Right lobe of liver (tissue), 6 donors: ENCODE measurements around the gene TECTA. TPM values are rescaled to one million over a fixed set of nuclear protein-coding genes. Genes with fewer than 3 reads are reported as not detected.

Source experiments
- ATAC-seq, 4 donors: fragments of 200-7000 bp; cut with Tn5 transposase; one replicate each; pipeline ENCODE4 v1.9.1; 2020; ENCODE audit warnings: mild to moderate bottlenecking in 4 of 4, moderate library complexity in 4 of 4
- DNase-seq, 3 donors: peaks; one replicate each; pipeline ENCODE4 v3.0.0-alpha.2; 2020
- H3K27ac ChIP-seq, 3 donors: fragments of 200-600 bp; one replicate each; pipeline ENCODE4 v1.8.0; 2022
- H3K27me3 ChIP-seq, 2 donors: fragments of 200-600 bp; one replicate each; pipeline ENCODE4 v1.8.0; 2022
- H3K36me3 ChIP-seq, 4 donors: fragments of 200-600 bp; sonication (generic) in 1 of 4; one replicate each; pipeline versions ENCODE4 v1.5.1 to v1.8.0; 2017 to 2022; ENCODE audit warnings: control low read depth in 1 of 4
- H3K4me1 ChIP-seq, 4 donors: fragments of 200-600 bp; sonication (generic) in 1 of 4; one replicate each; pipeline versions ENCODE4 v1.5.1 to v1.8.0; 2017 to 2022; ENCODE audit warnings: control low read depth in 1 of 4
- H3K4me3 ChIP-seq, 3 donors: fragments of 200-600 bp; one replicate each; pipeline ENCODE4 v1.8.0; 2022
- H3K9me3 ChIP-seq, 4 donors: fragments of 200-600 bp; sonication (generic) in 1 of 4; one replicate each; pipeline versions ENCODE4 v1.5.1 to v1.8.0; 2017 to 2022; ENCODE audit warnings: control low read depth in 1 of 4
- POLR2A ChIP-seq: fragments of 450-650 bp; IDR thresholded peaks from one replicate; pipeline ENCODE4 v1.6.1; 2017; ENCODE audit warnings: antibody characterized with exemption, mild to moderate bottlenecking
- WGBS: methylation state at CpG from one replicate; pipeline ENCODE4 v1.1.6; 2018; ENCODE audit warnings: low coverage, low lambda C conversion rate; ENCODE audit not compliant: insufficient coverage; ENCODE audit errors: missing lambda C conversion rate; 5-methylcytosine and 5-hydroxymethylcytosine counted together
- intact Hi-C, 2 donors: fragments of 100-400 bp; cut with DNase I; formaldehyde crosslinking; loops; one replicate each; pipeline versions ENCODE4 v1.11.2 to v1.14.1; 2022
- total RNA-seq, 6 experiments: library from RNA; depleted of rRNA in 2 of 6; stranded (reverse); fragments of >200 nt in 2 of 6; fragmentation: NEBNext Ultra II Directional in 3 of 6; extraction: Animal tissue kit (Norgen Biotek cat#: 25700) in 3 of 6; gene quantifications; one replicate each; pipeline versions ENCODE4 v1.1.0 to v1.2.4, GENCODE V29; 2016 to 2023
- TF ChIP-seq, protein P1 (sequence below), 4 donors: fragments of 200-600 bp in 3 of 4; fragments of 450-650 bp in 1 of 4; IDR thresholded peaks; one replicate each; pipeline versions ENCODE4 v1.5.1 to v1.8.0; 2016 to 2022; ENCODE audit warnings: antibody characterized with exemption in 4 of 4, mild to moderate bottlenecking in 2 of 4
- donor health status: DM: no; HTN: yes; CAD: no.
- donor health status: DM: no; HTN: no; CAD: no.
- donor health status: DM: no; HTN: no; CAD: no.
- donor health status: DM: no; HTN: yes; CAD: no.
- donor health status: DM: no; HTN: yes; CAD: no.

TECTA gene
- total RNA-seq, 6 experiments from 2014 or later: 0.24 to 1.2 (median 0.52) TPM

DNA sequence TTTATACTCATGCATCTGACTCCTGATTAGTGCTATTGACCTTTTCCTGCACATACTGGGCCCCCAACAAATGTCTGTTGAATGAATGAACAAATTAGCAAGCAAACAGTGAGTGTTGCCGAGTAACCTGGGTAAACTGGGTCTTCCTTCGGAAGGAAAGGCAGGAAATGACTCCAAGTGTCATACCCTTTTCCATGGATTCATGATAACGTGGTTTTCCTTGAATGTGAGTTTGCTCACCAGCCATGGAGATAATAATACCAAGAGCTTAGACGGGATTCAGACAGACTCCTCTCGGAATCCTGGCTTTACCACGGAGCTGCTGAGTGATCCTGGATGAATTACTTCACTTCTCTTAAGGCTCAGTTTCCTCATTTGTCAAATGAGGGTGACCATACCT is 16.7 kb downstream of the TECTA start:
- DNase-seq (no peak), ATAC-seq (peak; percentile 43 to 62 (median 53))
- TF ChIP-seq, protein P1, sequence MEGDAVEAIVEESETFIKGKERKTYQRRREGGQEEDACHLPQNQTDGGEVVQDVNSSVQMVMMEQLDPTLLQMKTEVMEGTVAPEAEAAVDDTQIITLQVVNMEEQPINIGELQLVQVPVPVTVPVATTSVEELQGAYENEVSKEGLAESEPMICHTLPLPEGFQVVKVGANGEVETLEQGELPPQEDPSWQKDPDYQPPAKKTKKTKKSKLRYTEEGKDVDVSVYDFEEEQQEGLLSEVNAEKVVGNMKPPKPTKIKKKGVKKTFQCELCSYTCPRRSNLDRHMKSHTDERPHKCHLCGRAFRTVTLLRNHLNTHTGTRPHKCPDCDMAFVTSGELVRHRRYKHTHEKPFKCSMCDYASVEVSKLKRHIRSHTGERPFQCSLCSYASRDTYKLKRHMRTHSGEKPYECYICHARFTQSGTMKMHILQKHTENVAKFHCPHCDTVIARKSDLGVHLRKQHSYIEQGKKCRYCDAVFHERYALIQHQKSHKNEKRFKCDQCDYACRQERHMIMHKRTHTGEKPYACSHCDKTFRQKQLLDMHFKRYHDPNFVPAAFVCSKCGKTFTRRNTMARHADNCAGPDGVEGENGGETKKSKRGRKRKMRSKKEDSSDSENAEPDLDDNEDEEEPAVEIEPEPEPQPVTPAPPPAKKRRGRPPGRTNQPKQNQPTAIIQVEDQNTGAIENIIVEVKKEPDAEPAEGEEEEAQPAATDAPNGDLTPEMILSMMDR (IDR thresholded peaks at IDR 0.05): no peak
- no peak for TF ChIP-seq POLR2A
- WGBS: 72% methylated on average over 3 of the region's 6 CpGs
- Histone ChIP-seq H3K27ac (no peak overlapping the region), H3K36me3 (no peaks in the 10 kb centered on the region), H3K27me3 (no peaks in the 10 kb centered on the region), H3K4me1 (no peaks in the 10 kb centered on the region), H3K4me3 (no peak overlapping the region), H3K9me3 (no peaks in the 10 kb centered on the region)
- intact Hi-C loops: no loop called here

DNA sequence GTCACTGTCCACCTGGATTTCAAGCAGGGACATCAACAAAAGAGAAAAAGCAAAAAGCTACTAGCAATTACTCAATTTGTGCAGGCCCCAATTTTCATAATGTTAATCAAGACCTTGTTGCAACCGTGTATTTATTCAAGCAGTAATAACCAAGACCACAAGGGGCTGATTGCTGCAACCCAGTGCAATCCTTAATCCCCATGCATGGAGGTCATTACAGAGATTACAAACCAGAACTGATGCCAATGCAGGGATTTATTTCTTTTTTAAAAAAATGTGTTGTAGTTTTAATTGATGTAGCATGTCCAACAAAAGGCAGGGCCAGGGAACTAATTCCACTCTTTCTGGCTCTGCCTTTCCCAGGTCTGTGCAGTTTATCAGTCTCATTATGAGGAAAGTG is 18.4 kb downstream of the TECTA start:
- TF ChIP-seq, protein P1 (IDR thresholded peaks at IDR 0.05): peak in 3 of 4 donors; percentile 23 to 44 (median 37)
- no peak for TF ChIP-seq POLR2A
- Histone ChIP-seq H3K27ac (no peak overlapping the region), H3K4me1 (no peaks in the 10 kb centered on the region), H3K27me3 (no peaks in the 10 kb centered on the region), H3K36me3 (no peaks in the 10 kb centered on the region), H3K4me3 (no peak overlapping the region), H3K9me3 (no peaks in the 10 kb centered on the region)
- 50% methylated on average over 1 of the region's 1 CpG for WGBS
- ATAC-seq (peak in 3 of 4 donors; percentile 62 to 86 (median 67)), DNase-seq (no peak)
- intact Hi-C loops: no loop called here

DNA sequence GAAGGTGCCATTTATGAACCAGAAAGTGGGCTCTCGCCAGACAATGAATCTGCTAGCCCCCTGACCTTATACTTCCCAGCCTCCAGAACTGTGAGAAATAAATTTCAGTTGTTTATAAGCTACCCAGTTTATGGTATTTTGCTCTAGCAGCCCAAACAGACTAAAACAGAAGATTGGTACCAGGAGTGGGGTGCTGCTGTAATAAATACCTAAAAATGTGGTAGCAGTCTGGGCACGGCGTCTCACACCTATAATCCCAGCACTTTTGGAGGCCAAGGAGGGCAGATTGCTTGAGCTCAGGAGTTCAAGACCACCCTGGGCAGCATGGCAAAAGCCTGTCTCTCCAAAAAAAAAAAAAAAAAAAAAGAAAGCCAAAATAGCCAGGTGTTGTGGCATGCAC is 21.3 kb downstream of the TECTA start:
- intact Hi-C loops: no loop called here
- WGBS: 92% methylated on average over 3 of the region's 3 CpGs

DNA sequence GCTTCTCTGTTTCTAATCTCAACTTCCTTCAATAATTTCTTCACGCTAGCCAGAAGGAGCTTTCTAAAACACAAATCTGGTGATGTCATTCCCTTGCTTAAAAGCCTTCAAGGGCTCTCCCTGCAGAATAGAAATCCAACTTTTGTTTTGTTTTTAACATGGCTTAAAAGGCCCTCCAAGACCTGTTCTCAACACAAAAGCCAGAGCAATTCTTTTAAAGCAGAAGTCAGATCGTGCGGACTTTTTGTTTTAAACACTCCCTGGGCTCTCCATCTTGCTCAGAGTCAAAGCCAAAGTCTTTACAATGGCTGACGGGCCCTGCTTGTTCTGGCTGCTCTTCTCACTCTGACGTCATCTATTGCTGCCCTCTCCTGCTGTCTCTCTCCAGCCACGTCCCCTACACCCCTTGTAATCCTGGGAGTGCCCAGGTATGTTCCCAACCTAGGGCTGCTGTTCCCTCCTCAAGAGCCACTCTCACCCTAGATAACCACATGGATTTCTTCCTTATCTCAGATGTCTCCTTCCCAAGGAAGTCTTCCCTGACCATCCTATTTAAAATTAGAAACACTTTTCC is 22.5 kb downstream of the TECTA start:
- DNase-seq (no peak), ATAC-seq (peak in 1 of 4 donors; percentile 7)
- Histone ChIP-seq H3K4me1 (no peaks in the 10 kb centered on the region), H3K27ac (no peak overlapping the region), H3K9me3 (no peaks in the 10 kb centered on the region), H3K36me3 (no peaks in the 10 kb centered on the region), H3K4me3 (no peak overlapping the region), H3K27me3 (no peaks in the 10 kb centered on the region)
- intact Hi-C loops: no loop called here
- TF ChIP-seq, protein P1 (IDR thresholded peaks at IDR 0.05): no peak
- WGBS: 61% methylated on average over 6 of the region's 6 CpGs

More for the DNA sequence above, 21.3 kb downstream of the TECTA start:
- Histone ChIP-seq H3K4me3 (no peak overlapping the region), H3K9me3 (no peaks in the 10 kb centered on the region), H3K27me3 (no peaks in the 10 kb centered on the region), H3K4me1 (no peaks in the 10 kb centered on the region), H3K27ac (no peak overlapping the region), H3K36me3 (no peaks in the 10 kb centered on the region)
- no peak for TF ChIP-seq POLR2A
- TF ChIP-seq, protein P1 (IDR thresholded peaks at IDR 0.05): no peak
- DNase-seq (no peak), ATAC-seq (no peak)

DNA sequence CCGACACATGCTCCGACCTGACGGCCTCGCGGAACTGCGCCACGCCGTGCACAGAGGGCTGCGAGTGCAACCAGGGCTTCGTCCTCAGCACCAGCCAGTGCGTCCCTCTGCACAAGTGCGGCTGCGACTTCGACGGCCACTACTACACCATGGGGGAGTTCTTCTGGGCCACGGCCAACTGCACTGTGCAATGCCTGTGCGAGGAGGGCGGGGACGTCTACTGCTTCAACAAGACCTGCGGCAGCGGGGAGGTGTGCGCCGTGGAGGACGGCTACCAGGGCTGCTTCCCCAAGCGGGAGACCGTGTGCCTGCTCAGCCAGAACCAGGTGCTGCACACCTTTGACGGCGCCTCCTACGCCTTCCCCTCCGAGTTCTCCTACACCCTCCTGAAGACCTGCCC is 26.8 kb downstream of the TECTA start:
- DNase-seq (no peak), ATAC-seq (no peak)
- Histone ChIP-seq H3K27me3 (no peaks in the 10 kb centered on the region), H3K36me3 (no peaks in the 10 kb centered on the region), H3K27ac (no peak overlapping the region), H3K4me3 (no peak overlapping the region), H3K4me1 (no peaks in the 10 kb centered on the region), H3K9me3 (no peaks in the 10 kb centered on the region)
- TF ChIP-seq POLR2A: no peak
- TF ChIP-seq, protein P1 (IDR thresholded peaks at IDR 0.05): no peak
- intact Hi-C loops: no loop called here
- WGBS: no CpG with 5 or more reads among the region's 30 CpGs
